Measurements from ENCODE around the gene AAK1. TPM values are rescaled to one million over a fixed set of nuclear protein-coding genes. Genes with fewer than 3 reads are reported as not detected.
A peak's percentile ranks its signal among the peaks of the same experiment; 100 is the strongest.

Gene AAK1
- polyA plus RNA-seq, 3 donors = 9.8 to 18.9 (median 10.8) TPM

GRCh38 chr2:69588403-69588802 is 55.1 kb downstream of the AAK1 start:
- Mint-ChIP-seq H3K27ac (peak overlapping the region in 1 of 7 donors; percentile 27), H3K27me3 (ENCODE audit: low read depth in 3 of 3) (no peaks in the 10 kb centered on the region), H3K9me3 (no peaks in the 10 kb centered on the region), H3K36me3 (peaks cover 8% of the 10 kb centered on the region in 2 donors), H3K4me3 (no peak overlapping the region), H3K4me1 (peaks cover 57% of the 10 kb centered on the region)
- 93% methylated on average over 2 of the region's 3 CpGs for WGBS (ENCODE audit: insufficient coverage)
- H3K9me3 ChIP-seq (replicated peaks in 1 of 2; ENCODE audit: control insufficient read depth in 1 of 2, insufficient read depth in 1 of 2, low read length in 2 of 2) = no peaks in the 10 kb centered on the region
- no peaks in the 10 kb centered on the region for H3K36me3 ChIP-seq (replicated peaks in 1 of 2; ENCODE audit: control insufficient read depth in 1 of 2, insufficient read depth in 2 of 2, low read length in 2 of 2)
- peaks cover 41% of the 10 kb centered on the region for H4K20me1 ChIP-seq (ENCODE audit: insufficient read depth, low read length)
- H3K27me3 ChIP-seq (ENCODE audit: control insufficient read depth in 2 of 2, insufficient read depth in 2 of 2, low read length in 2 of 2) = no peaks in the 10 kb centered on the region
- peaks cover 29 to 38% of the 10 kb centered on the region in 2 donors for H3K4me1 ChIP-seq (ENCODE audit: control insufficient read depth in 1 of 2, insufficient read depth in 2 of 2, low read length in 2 of 2)
- H3K4me2 ChIP-seq (replicated peaks; ENCODE audit: extremely low read depth, low read length, poor library complexity, severe bottlenecking) = no peak overlapping the region
- TF ChIP-seq CTCF (IDR thresholded peaks at IDR 0.05) = no peak
- no peak overlapping the region for H3K27ac ChIP-seq (ENCODE audit: low read depth in 1 of 2, low read length in 2 of 2)
- H3K79me2 ChIP-seq (ENCODE audit: insufficient read depth, low read length) = peaks cover 91% of the 10 kb centered on the region
- no peak overlapping the region for H3K4me3 ChIP-seq (replicated peaks in 1 of 3; ENCODE audit: low read depth in 2 of 3, low read length in 3 of 3)
- intact Hi-C loops (cut with micrococcal nuclease) = no loop called here
- DNase-seq = no peak
- no peak overlapping the region for H2AFZ ChIP-seq (ENCODE audit: insufficient read depth, low read depth, low read length, poor library complexity, severe bottlenecking)
- no peak overlapping the region for H3K9ac ChIP-seq (ENCODE audit: insufficient read depth, low read length, poor library complexity, severe bottlenecking)

- 94% methylated on average over 6 of the region's 6 CpGs for WGBS (ENCODE audit: insufficient coverage)
- no peaks in the 10 kb centered on the region for H3K9me3 ChIP-seq (replicated peaks in 1 of 2; ENCODE audit: control insufficient read depth in 1 of 2, insufficient read depth in 1 of 2, low read length in 2 of 2)
- Mint-ChIP-seq H3K4me3 (no peak overlapping the region), H3K4me1 (peaks cover 65% of the 10 kb centered on the region), H3K27me3 (ENCODE audit: low read depth in 3 of 3) (no peaks in the 10 kb centered on the region), H3K36me3 (peaks cover 8% of the 10 kb centered on the region in 2 donors), H3K9me3 (no peaks in the 10 kb centered on the region), H3K27ac (peak overlapping the region in 3 of 7 donors; percentile 10 to 50 (median 10))
- no peaks in the 10 kb centered on the region for H3K36me3 ChIP-seq (replicated peaks in 1 of 2; ENCODE audit: control insufficient read depth in 1 of 2, insufficient read depth in 2 of 2, low read length in 2 of 2)
- no peak overlapping the region for H2AFZ ChIP-seq (ENCODE audit: insufficient read depth, low read depth, low read length, poor library complexity, severe bottlenecking)
- H3K9ac ChIP-seq (ENCODE audit: insufficient read depth, low read length, poor library complexity, severe bottlenecking) = no peak overlapping the region
- no peaks in the 10 kb centered on the region for H3K27me3 ChIP-seq (ENCODE audit: control insufficient read depth in 2 of 2, insufficient read depth in 2 of 2, low read length in 2 of 2)
- peaks cover 89% of the 10 kb centered on the region for H3K79me2 ChIP-seq (ENCODE audit: insufficient read depth, low read length)
- H3K27ac ChIP-seq (ENCODE audit: low read depth in 1 of 2, low read length in 2 of 2) = peak overlapping the region in 1 of 2 donors; percentile 3
- no peak overlapping the region for H3K4me2 ChIP-seq (replicated peaks; ENCODE audit: extremely low read depth, low read length, poor library complexity, severe bottlenecking)
- TF ChIP-seq CTCF (IDR thresholded peaks at IDR 0.05) = no peak
- H4K20me1 ChIP-seq (ENCODE audit: insufficient read depth, low read length) = peaks cover 23% of the 10 kb centered on the region
- intact Hi-C loops (cut with micrococcal nuclease) = no loop called here
- H3K4me3 ChIP-seq (replicated peaks in 1 of 3; ENCODE audit: low read depth in 2 of 3, low read length in 3 of 3) = no peak overlapping the region
- no peak for DNase-seq
- H3K4me1 ChIP-seq (ENCODE audit: control insufficient read depth in 1 of 2, insufficient read depth in 2 of 2, low read length in 2 of 2) = peaks cover 46 to 48% of the 10 kb centered on the region in 2 donors
Observed at GRCh38 chr2:69585855-69586555, 57.5 kb downstream of the AAK1 start.

Measured in CD14-positive monocyte (primary cell).